IPS DF 6.9 (cell line): Measurements from ENCODE around the gene LIN37.
A peak's percentile ranks its signal among the peaks of the same experiment; 100 is the strongest.

Experiments
- DNase-seq: peaks from one replicate; pipeline ENCODE4 v3.0.0-alpha.2; 2013; ENCODE audit warnings: low read depth, low spot score
- H3K27ac ChIP-seq: one replicate; pipeline ENCODE4 v1.5.1; 2013; ENCODE audit warnings: low read length, control low read depth
- H3K27me3 ChIP-seq: 2 replicates; pipeline ENCODE4 v1.6.1; 2013; ENCODE audit warnings: mild to moderate bottlenecking, low read length; ENCODE audit not compliant: control insufficient read depth, insufficient read depth
- H3K36me3 ChIP-seq: 2 replicates; pipeline ENCODE4 v1.6.1; 2013; ENCODE audit warnings: low read length; ENCODE audit not compliant: control insufficient read depth, insufficient read depth
- H3K4me1 ChIP-seq: 2 replicates; pipeline ENCODE4 v1.6.1; 2013; ENCODE audit warnings: low read length; ENCODE audit not compliant: control insufficient read depth, insufficient read depth
- H3K4me3 ChIP-seq: 2 replicates; pipeline ENCODE4 v1.5.1; 2013; ENCODE audit warnings: mild to moderate bottlenecking, low read length
- H3K9me3 ChIP-seq: 2 replicates; pipeline ENCODE4 v1.6.1; 2013; ENCODE audit warnings: low read length, inconsistent platforms; ENCODE audit not compliant: control insufficient read depth, insufficient read depth
- WGBS: extraction: QIAGEN DNeasy Blood & Tissue Kit; methylation state at CpG from one replicate; pipeline ENCODE4 v1.1.7; 2013; ENCODE audit warnings: mixed read lengths, missing lambda C conversion rate; ENCODE audit not compliant: insufficient read length, insufficient coverage; 5-methylcytosine and 5-hydroxymethylcytosine counted together

LIN37 gene

GRCh38 chr19:35743640-35744429 lies 4.5 kb upstream of the LIN37 start:
- H3K4me3 ChIP-seq = peak overlapping the region; percentile 35; the same call in 1 of the 2 replicates
- H3K36me3 ChIP-seq = no peaks in the 10 kb centered on the region
- no peaks in the 10 kb centered on the region for H3K27me3 ChIP-seq
- no peak overlapping the region for H3K27ac ChIP-seq
- DNase-seq = no peak
- peaks cover 2% of the 10 kb centered on the region; the same call in 1 of the 2 replicates for H3K4me1 ChIP-seq
- no CpG with 5 or more reads among the region's 19 CpGs for WGBS
- H3K9me3 ChIP-seq = no peaks in the 10 kb centered on the region

- no peaks in the 10 kb centered on the region for H3K9me3 ChIP-seq
- no peaks in the 10 kb centered on the region for H3K27me3 ChIP-seq
- H3K4me1 ChIP-seq = peaks cover 2% of the 10 kb centered on the region; the same call in 1 of the 2 replicates
- no peaks in the 10 kb centered on the region for H3K36me3 ChIP-seq
- peak overlapping the region; percentile 56; the same call in 1 of the 2 replicates for H3K4me3 ChIP-seq
- H3K27ac ChIP-seq = no peak overlapping the region
- DNase-seq = peak; percentile 90
- no CpG with 5 or more reads among the region's 41 CpGs for WGBS
Observed at GRCh38 chr19:35744430-35745327, 3.7 kb upstream of the LIN37 start.

- Histone ChIP-seq H3K27ac (no peak within 1 kb of the TSS), H3K4me1 (no peaks in the 10 kb centered on the region), H3K27me3 (no peaks in the 10 kb centered on the region), H3K36me3 (no peaks in the 10 kb centered on the region), H3K9me3 (no peaks in the 10 kb centered on the region), H3K4me3 (peak within 1 kb of the TSS; percentile 69; the same call in 1 of the 2 replicates)
- WGBS = no CpG with 5 or more reads among the region's 40 CpGs
- peak; percentile 96 for DNase-seq
Observed at GRCh38 chr19:35745328-35746086, 2.9 kb upstream of the LIN37 start, which contains the start of the genes PSENEN and U2AF1L4. PSENEN (plus strand) TSS chr19:35745651; CDS start chr19:35745931, 280 bp downstream. U2AF1L4 (minus strand) TSS chr19:35745418; CDS start chr19:35745391, 27 bp downstream.

GRCh38 chr19:35746087-35746462 lies 2.3 kb upstream of the LIN37 start:
- WGBS = no CpG with 5 or more reads among the region's 4 CpGs
- H3K4me1 ChIP-seq = no peaks in the 10 kb centered on the region

GRCh38 chr19:35746531-35746930 lies 1.8 kb upstream of the LIN37 start:
- Histone ChIP-seq H3K9me3 (no peaks in the 10 kb centered on the region), H3K4me1 (no peaks in the 10 kb centered on the region), H3K4me3 (no peak overlapping the region), H3K27ac (no peak overlapping the region), H3K36me3 (no peaks in the 10 kb centered on the region), H3K27me3 (no peaks in the 10 kb centered on the region)
- no CpG with 5 or more reads among the region's 5 CpGs for WGBS
- no peak for DNase-seq

More at GRCh38 chr19:35746087-35746462, 2.3 kb upstream of the LIN37 start:
- H3K27me3 ChIP-seq = no peaks in the 10 kb centered on the region
- no peak for DNase-seq
- peak overlapping the region; percentile 69; the same call in 1 of the 2 replicates for H3K4me3 ChIP-seq
- H3K9me3 ChIP-seq = no peaks in the 10 kb centered on the region
- H3K27ac ChIP-seq = no peak overlapping the region
- H3K36me3 ChIP-seq = no peaks in the 10 kb centered on the region

GRCh38 chr19:35750167-35750566 lies 1.8 kb downstream of the LIN37 start:
- no CpG with 5 or more reads among the region's 5 CpGs for WGBS
- H3K27me3 ChIP-seq = no peaks in the 10 kb centered on the region
- H3K9me3 ChIP-seq = no peaks in the 10 kb centered on the region
- no peak overlapping the region for H3K27ac ChIP-seq
- H3K4me3 ChIP-seq = no peak overlapping the region
- DNase-seq = no peak
- no peaks in the 10 kb centered on the region for H3K36me3 ChIP-seq
- no peaks in the 10 kb centered on the region for H3K4me1 ChIP-seq

- no peak overlapping the region for H3K4me3 ChIP-seq
- WGBS = no CpG with 5 or more reads among the region's 14 CpGs
- H3K9me3 ChIP-seq = no peaks in the 10 kb centered on the region
- no peak for DNase-seq
- no peaks in the 10 kb centered on the region for H3K27me3 ChIP-seq
- no peaks in the 10 kb centered on the region for H3K36me3 ChIP-seq
- H3K27ac ChIP-seq = no peak overlapping the region
- H3K4me1 ChIP-seq = no peaks in the 10 kb centered on the region
Observed at GRCh38 chr19:35751839-35752745, 3.7 kb downstream of the LIN37 start.

GRCh38 chr19:35752746-35753350 lies 4.5 kb downstream of the LIN37 start:
- 0 out of 2 replicates have a peak, but pooled peaks cover 2% of the 10 kb centered on the region for H3K4me1 ChIP-seq
- H3K27ac ChIP-seq = no peak overlapping the region
- no peaks in the 10 kb centered on the region for H3K27me3 ChIP-seq
- no peaks in the 10 kb centered on the region for H3K9me3 ChIP-seq
- no peak overlapping the region for H3K4me3 ChIP-seq
- no peaks in the 10 kb centered on the region for H3K36me3 ChIP-seq
- no CpG with 5 or more reads among the region's 20 CpGs for WGBS
- DNase-seq = no peak
